GM19328 (cell line): ENCODE measurements around the gene TSPOAP1.
A peak's percentile ranks its signal among the peaks of the same experiment; 100 is the strongest.

Experiments
- ATAC-seq: cut with Tn5 transposase; IDR thresholded peaks from one replicate; pipeline ENCODE4 v1.9.1; 2021; ENCODE audit warnings: mild to moderate bottlenecking, moderate library complexity; ENCODE audit not compliant: unreplicated experiment

TSPOAP1 gene

DNA sequence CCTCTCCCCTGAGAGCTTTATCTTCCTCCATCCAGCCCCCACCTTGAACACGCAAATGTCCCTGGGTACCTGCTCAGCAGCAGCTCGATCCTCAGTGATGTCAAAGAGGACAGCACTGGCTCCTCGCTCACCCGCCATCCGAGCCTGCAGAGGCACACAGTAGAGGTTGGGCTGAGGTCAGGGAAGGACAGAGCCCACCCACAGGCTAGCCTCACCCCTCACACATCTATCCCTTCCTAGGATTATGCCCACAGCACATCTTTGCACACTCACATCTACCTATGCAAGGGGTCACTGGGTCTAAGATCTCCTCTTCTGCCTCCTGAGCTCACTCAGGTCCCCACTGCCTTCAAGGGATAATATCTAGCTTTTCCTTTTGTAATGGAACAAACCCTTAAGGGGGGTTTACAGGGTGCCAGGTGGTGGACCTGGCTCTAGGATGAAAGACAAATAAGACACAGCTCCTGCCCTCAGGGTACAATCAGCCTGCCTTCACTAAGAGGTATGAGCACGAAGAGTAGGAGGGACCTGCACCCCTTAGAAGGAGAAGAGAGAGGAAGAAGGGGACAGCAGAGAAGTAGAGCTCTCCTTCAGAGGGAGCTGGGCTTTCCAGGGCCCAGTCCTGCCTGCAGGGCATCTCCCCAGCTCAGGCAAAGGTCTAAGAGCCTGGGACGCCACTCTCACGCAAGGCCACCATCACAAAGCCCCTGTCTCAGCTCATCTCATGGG lies 35.0 kb upstream of the TSPOAP1 start:
- ATAC-seq: no peak

DNA sequence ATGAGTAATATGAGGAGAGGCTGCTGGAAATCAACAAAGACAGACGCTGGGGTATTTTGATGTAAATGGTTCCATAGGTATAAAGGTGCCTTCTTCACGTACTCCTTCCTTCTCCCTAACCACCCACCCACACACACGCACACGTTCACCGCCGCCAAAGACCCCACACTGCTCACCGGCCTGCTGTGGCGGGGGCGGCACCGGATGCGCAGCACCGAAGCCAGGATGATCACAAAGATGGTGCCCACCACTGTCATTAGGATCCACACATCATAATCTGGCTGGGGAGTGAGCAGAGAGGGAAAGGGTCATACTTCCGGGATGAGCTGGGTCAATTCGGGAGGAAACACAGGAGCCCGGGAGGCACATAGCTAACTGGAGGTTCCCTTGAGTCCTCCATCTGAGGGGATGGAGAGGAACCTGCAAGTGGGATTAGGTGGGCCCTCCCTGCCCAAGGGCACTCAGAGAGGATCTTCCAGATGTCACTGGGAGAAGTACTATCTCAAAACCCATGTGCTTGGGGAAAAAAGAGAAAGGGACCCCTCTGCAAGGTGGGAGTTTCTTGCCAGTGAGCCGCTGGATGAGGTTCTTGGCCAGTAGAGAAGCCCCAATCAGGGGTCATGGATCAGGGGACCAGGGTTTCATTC lies 33.9 kb upstream of the TSPOAP1 start:
- no peak for ATAC-seq

DNA sequence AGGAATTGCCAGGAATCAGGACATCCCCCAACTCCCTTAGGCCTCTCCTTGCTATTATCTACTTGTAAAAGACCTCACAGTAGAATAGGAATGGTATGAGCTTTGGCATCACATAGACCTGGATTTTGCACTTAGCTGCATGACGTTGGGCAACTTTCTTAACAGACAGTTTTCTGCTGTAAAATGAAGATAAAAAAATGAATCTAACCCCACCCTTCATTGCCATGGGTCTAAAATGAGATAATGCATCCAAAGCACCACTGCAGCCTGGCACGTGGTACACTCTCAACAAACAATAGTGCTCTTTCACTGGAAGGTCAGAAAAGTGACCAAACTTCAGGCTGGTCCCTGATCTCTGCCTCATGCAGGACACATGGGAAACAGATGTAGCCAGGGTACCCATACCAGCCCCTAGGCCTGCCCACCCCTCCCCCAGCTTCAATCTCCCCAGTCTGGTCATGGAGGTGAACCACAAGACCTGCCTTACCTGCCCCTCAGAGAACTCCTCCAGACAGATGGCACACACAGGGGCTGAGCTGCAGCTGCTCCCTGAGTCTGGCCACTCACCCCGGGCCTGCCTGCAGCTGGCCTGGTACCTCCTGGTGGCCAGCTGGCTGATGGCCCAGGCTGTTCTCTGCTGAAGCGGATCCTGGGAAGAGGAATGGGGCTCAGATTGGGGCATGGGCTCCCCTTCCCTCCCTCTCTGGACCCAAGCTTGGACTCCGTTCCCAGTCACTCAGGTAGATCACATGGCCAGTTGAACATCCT lies 31.9 kb upstream of the TSPOAP1 start:
- ATAC-seq: no peak

DNA sequence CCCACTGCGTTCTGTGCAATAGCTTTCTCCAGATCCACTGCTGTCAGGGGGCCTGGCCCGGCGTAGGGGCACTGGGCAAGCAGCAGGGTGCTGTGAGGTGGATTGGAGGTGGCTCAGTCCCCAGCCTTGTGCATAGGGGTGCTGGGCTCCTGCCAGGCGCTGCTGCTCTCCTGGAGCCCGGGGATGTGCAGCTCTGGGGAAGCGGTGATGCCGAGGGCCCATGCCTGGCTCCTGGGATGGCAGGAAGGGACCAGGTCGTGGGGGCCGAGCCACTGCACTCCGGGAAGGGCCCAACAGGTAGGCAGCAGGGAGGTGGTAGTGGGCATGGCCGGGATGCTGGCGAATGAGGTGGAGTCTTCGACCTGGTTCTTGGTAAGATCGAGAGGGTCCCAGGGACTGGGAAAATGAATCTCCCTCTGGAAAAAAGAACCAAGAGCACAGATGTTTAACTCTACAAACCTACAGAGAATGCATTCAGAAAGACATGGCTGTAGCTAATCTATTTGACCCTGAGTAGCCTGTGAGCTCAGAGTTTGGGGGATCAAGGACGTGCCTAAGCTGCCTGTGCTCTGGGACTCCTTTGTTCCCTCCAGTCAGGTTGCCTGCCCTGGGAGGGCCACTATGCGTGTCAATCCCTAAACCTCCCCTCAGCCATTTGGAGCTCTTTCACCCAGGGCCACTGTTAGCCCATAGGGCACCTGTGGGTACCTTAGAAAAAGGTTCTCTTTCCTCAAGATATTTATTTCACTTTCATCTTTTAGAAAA lies 30.0 kb upstream of the TSPOAP1 start:
- no peak for ATAC-seq

DNA sequence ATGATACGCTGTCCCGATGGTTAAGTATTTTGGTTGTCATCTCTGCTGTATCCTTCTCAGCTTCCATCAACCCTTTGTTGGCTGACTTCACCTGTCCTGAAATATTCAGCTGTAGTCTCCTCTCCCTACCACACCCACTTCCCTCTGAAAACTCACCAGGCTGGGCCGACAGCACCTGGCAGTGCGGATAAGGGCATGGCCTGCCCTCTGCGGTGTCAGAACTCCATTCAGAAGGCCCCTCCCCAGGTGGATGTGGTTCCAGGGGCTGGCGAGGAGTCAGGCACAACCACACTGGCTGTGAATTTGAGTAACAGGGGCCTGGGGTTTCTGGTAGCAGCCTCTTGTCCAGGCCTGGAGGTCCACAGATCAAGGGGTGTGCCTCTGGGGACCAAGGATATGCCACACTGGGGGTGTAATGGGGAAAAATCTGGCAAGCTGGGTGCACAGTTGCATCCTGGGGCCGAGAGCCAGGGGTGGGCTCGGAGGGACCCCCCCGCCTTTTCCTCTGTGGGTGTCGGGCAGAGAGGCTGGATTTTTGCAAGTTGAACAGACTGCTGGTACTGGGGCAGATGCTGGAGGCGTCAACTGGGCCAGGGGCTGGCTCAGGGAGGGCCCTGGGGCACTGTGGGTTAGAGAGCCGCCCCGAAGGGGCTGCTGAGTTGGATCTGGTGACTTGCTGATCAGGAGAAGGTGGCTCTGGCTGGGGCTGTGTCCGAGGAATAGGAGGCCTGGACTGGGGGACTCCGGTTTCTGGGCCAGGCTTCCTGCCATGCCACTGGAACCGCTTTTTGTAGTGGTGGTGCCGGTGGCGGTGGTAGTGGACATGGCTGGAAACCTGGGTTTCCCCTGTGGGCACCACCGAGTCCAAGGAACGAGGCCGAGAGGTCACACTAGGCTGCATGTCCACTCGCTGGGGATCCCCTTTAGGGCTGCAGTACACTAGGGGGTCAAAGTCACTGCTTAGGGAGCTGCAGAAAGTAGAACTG lies 29.0 kb upstream of the TSPOAP1 start:
- no peak for ATAC-seq

DNA sequence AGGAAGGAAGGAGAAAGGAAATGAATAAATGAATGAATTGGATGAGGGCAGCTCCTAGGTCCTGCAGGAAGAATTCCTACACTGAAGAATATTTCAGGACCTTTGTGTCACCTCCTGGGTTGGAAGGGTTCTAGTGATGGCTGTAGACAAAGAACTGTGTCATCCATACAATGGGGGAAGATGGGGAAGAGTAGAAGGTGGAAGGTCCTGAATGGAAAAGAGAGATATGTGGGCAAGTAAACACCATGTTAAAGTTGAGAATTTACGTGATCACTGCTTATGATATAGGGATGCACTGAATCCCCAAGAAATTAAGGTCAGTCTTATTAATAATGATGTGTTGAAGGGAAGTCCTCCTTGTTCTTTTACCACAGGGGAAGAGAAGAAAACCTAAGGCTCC lies 27.6 kb upstream of the TSPOAP1 start:
- ATAC-seq: no peak

DNA sequence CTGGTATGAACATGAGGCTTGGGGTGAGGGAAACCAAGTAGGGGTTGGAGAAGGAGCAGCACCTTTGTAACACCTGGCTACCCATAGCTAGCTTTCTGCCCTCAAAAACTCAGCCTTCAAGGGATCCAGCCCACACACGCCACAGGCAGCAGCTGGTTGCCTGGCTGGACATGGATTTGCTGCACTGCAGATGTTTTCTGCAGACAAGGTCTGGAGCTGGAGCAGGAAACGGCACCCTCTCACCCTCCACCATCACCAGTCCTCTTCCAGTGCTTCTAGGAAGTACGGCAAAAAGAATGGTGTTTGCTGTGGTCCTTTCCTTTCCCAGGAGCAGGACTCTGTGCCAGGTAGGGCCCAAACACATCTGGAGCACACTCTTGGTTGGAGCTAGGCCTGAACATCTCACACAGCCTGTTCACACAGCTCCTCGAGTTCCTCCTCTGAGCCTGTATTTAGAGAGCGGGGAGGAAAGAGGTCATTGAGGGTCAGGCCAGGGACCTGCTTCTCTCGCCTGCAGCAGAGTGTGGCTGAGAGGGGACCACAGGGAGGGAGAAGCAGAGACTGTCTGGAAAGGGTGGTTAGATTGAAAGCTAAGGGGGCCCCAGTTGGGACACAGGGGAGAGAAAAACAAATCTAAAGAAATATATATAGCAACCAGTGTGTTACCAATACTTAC lies 26.1 kb upstream of the TSPOAP1 start:
- no peak for ATAC-seq

DNA sequence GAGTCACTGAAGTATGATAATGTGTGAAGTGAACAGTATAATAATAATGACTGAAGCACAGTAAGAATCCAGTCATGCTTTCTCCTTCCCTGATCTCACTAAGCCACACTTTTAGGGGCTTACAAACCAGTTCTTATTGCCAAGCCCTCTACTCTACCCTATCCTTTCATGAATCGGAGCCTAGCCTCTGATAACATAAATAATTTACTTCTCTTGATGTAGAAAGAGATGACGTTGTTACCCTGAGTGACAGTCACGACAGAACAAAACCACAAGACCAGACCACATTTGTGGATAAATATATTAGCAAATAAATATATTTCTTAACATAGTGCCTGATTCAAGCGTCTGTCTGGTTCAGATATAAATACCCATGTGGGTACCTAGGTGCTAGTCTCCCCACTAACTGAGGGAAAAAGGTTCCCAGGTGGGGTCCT lies 24.8 kb upstream of the TSPOAP1 start:
- ATAC-seq: no peak

DNA sequence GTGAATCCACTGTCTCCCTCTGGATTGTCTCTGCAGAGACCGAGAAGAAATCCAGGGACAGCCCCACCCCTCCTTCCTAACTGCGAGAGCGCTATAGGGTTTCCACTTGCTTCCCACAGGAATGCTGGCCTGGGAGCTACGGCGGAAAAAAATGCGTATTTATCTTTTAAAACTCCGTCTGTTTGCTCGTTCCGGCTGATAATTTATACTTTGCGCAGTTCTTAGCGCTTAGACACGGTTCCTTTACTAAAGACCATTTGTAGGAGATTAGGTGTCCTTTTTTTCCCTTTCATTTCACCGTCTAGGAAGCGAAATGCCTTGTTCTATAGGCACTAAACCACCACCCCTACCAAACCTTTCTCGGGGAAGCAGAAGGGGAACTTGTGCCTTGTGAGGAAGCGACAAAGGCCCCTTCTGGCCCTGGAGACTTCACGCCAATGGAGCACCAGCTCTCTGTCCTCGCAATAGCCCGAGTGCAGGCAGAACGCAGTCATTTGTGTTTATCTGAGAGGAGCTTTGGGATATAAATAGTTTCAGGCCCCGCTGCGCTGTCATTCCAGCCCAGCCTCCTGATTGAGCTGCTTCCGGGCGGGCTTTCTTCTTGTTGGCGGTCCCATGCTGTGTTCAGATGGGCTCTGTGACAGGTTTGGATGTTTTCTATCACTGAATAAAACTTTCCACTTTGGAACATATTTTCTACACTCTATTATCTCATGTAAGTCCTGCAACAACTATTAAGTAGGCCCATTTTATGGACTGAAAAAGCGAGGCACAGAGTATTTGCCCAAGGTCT lies 24.2 kb upstream of the TSPOAP1 start:
- ATAC-seq: no peak

DNA sequence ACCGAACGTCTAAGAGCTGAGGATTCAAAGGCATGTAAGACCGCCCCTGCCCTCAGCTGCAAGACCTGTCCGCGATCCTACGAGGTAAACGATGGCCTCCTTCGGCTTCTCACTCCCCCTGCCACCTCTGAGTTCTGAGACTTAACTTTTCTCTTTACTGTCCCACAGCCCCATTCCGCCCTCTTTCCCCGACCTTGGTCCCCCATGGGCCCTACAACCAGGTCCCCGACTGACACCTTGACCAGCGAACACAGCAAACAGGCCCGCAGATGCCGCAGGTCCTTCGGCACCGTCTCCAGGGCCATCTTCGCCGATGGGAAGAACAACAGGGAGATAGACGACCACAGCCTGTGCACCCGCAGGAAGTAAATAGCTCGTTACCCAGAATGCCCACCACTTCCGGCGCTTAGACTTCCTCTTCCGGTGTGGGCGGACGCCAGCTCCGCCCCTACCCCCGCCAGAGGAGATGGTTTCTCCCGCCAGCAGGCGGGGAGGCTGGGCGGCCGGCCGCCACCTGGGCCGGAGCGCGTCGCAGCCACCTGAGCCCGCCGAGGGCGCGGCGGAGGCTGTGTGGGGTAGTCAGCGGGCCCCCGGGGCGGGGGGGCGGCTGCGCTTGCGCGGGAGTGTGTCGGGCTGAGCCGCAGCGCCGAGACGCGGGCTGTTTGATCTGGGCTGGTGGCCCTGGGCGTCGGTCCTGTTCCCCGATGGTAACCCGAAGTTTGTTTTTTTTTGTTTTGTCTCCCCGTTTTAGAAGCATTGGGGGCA lies 23.4 kb upstream of the TSPOAP1 start, which contains the start of gene SUPT4H1:
Gene SUPT4H1, minus strand, starts transcription at position 371 of the 765 bp plus-strand sequence. Its CDS starts 66 bp downstream, at position 305.
- peak; percentile 95 for ATAC-seq

DNA sequence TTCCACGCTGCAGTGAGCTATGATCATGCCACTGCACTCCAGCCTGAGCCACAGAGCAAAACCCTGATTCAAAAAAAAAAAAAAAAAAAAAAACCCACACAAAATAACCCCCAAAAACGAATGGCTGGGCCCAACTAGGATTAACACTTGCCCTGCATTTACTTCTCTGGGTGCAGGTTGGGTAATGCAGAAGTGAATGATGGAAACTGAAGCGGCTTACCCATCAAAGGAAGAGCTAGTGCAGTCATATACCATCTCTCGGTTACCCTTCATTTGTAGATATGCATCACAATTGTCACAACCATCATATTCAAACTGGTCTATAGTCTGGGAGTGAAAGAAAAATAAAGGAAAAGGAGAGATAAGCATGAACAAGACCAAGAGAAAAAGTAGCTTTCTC lies 22.6 kb upstream of the TSPOAP1 start:
- no peak for ATAC-seq

DNA sequence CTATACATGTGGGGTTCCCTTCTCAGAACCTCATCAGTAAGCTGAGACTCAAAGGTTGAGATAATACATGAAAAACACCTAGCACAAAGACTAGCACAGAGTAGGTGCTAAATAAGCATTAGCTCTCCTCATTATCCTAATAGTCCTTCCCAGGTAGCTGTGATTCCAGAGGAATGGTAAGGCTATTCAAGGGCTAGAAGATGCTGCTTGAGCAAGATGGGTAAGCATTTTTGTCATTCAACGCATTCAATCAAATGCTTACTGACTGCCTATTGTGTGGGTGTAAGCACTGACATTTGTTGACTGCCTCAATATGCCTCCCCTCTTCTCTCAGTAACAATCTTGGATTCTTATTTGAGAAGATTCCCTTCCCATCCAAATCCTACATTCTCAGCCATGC lies 19.4 kb upstream of the TSPOAP1 start:
- no peak for ATAC-seq

DNA sequence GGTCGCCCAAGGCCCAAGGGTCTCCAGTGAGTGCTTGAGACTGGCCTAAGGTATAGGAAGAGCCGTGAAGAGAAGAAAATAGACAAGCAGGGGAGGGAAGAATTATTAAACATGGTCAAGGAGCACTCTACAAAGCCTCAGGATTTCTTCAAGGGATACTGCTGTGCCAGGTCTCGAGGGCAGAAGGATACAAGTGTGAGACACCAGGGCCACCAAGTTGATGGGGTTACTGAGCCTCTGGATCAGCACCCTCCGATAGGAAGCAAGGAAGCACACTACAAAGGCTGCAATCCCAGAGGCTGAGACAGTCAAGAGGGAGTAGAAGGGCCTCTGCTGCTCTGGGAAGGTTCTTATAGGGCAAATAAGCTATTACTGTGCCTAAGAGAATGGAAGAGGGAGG lies 16.9 kb upstream of the TSPOAP1 start:
- no peak for ATAC-seq

DNA sequence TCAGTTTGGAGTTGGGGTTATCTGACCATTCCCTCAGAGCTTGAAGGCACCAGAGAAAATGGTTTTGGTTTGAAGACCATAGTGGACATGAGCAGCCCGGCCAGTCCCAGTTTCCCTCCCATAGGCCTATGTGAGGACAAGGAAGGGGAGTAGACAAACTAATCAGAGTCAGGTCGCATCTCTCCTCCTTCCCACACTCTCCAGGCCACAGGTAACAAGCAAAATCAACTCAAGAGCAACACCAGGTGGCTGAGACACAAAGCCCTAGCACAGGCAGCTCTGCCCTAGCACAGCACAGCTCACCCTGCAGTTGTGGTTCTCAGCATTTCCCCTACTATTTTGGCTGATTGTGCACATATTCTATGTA lies 16.2 kb upstream of the TSPOAP1 start:
- ATAC-seq: peak; percentile 36

DNA sequence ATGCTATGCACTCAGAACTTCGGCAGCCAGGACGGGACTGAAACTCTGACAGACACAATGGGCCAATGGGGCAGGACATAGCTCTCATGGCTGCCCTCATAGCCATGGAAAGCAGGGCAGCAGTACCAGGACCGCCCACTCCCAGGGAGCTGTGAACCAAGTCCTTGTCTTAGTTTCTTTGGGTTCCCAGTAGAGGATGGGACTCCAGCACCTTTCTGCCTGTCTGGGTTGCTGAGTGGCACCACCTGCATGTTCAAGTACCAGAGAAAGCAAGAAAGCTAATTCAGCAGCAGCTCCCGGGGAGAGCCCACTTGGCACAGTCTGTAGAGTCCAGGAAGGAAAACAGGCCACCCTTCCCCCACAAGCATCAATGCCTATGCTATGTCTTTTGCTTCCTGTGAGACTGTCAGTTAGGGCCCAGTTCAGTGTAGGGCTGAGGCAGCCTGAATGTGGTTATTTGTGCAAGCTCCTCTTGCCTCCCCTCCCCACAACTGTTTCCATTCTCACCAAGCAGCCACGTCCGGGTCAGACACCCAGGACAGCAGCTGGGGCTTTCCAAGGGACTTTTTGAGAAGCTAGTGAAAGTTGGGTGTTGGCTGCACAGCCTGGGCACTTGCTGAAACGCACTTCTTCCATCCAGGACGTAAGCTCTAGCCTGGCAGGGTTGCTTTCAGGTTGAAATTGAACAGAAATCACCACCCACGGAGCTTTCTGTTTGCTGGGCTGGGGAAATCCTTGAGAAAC lies 15.6 kb upstream of the TSPOAP1 start:
- ATAC-seq: peak; percentile 81

DNA sequence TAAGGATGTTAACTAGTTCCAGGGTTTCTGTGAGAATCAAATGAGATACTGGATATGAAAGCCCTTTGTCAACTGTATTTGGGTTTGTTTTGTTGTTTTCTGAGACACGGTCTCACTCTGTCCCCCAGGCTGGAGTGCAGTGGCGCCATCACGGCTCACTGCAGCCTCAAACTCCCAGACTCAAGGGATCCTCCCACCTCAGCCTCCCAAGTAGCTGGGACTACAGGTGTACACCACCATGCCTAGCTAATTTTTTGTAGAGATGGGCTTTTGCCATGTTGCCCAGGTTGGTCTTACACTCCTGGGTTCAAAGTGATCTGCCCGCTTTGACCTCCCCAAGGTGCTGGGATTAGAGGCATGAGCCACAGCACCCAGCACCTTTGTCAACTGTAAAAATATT lies 14.5 kb upstream of the TSPOAP1 start:
- ATAC-seq: no peak

DNA sequence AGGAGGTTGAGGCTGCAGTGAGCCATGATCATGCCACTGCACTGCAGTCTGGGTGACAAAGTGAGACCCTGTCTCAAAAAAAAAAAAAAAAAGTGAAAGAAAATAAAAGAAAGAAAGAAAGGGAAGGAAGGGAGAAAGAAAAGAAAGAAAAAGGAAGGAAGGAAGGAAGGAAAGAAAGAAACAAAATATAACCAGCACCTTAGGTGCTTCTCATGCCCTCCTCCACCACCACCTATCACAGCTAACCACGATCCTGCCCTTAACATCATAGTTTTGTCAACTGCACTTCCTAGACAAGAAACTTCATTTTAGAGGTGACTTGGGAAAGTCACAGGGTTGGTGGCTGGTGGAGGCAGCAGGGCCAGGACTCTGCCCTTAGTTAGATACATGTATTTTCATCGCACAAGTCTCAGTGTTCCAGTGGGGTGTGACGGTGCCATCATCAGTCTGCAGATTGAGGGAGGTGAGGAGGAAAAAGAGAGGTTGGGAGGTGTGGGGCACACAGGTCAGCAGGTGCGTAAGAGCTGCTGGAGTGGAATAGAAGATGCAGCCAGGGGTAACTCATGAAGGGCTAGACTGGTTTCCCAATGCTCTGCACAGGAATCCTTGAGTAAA lies 13.4 kb upstream of the TSPOAP1 start:
- ATAC-seq: no peak
